C4-2B (cell line): ENCODE results near the gene COBL.

ENCODE experiments used
- H3K27ac ChIP-seq: fragments of 450-650 bp; 2 replicates; pipeline ENCODE4 v1.5.1; 2017
- CTCF ChIP-seq: fragments of 450-650 bp; conservative IDR thresholded peaks from 2 replicates; pipeline ENCODE4 v1.5.1; 2017; ENCODE audit warnings: mild to moderate bottlenecking
- ZFX ChIP-seq: fragments of 450-650 bp; IDR thresholded peaks from 2 replicates; pipeline ENCODE4 v1.6.1; 2017

The COBL gene

GRCh38 chr7:51224811-51225595 is 91.6 kb downstream of the COBL start:
- TF ChIP-seq CTCF (peak; percentile 70), ZFX (no peak)
- no peak overlapping the region for H3K27ac ChIP-seq

- no peak overlapping the region for H3K27ac ChIP-seq
- no peak for TF ChIP-seq ZFX
- no peak for TF ChIP-seq CTCF
Observed at GRCh38 chr7:51223505-51223904, 93.1 kb downstream of the COBL start.

GRCh38 chr7:51222916-51223315 is 93.7 kb downstream of the COBL start:
- H3K27ac ChIP-seq = no peak overlapping the region
- no peak for TF ChIP-seq CTCF
- TF ChIP-seq ZFX = no peak

GRCh38 chr7:51220226-51220625 is 96.4 kb downstream of the COBL start:
- TF ChIP-seq CTCF (no peak), ZFX (no peak)
- H3K27ac ChIP-seq = no peak overlapping the region

- H3K27ac ChIP-seq = no peak overlapping the region
- TF ChIP-seq CTCF = no peak
Observed at GRCh38 chr7:51219261-51219988, 97.2 kb downstream of the COBL start.

GRCh38 chr7:51217804-51218203 is 98.8 kb downstream of the COBL start:
- TF ChIP-seq CTCF = no peak
- TF ChIP-seq ZFX = no peak
- H3K27ac ChIP-seq = no peak overlapping the region

GRCh38 chr7:51214098-51214497 is 102.5 kb downstream of the COBL start:
- TF ChIP-seq ZFX (no peak), CTCF (no peak)
- H3K27ac ChIP-seq = no peak overlapping the region
